Measurements from ENCODE around the gene SLC16A1.

GRCh38 chr1:112904071-112904830 lies 51.7 kb downstream of the SLC16A1 start:
- TF ChIP-seq CTCF (IDR thresholded peaks at IDR 0.05) (no peak), MXI1 (IDR thresholded peaks at IDR 0.05; ENCODE audit: low read depth, low read length) (no peak), MAX (IDR thresholded peaks at IDR 0.05; ENCODE audit: low read depth) (no peak), RXRA (IDR thresholded peaks at IDR 0.05; ENCODE audit: borderline replicate concordance, low read depth) (no peak), EP300 (IDR thresholded peaks at IDR 0.05; ENCODE audit: borderline replicate concordance in 1 of 2, low read depth in 1 of 2, low read length in 1 of 2) (no peak), USF2 (IDR thresholded peaks at IDR 0.05; ENCODE audit: borderline replicate concordance, low read depth, low read length) (no peak), PBX3 (IDR thresholded peaks at IDR 0.05) (0 out of 2 replicates have a peak, but pooled peaks have one; percentile 14), TEAD4 (IDR thresholded peaks at IDR 0.05; ENCODE audit: borderline replicate concordance, insufficient read depth) (no peak), POLR2AphosphoS5 (IDR thresholded peaks at IDR 0.05; ENCODE audit: low read depth, low read length) (no peak), REST (IDR thresholded peaks at IDR 0.05; ENCODE audit: low read depth, low read length) (no peak), GABPA (IDR thresholded peaks at IDR 0.05; ENCODE audit: low read depth) (no peak), FOXM1 (IDR thresholded peaks at IDR 0.05; ENCODE audit: low read depth) (no peak), TAF1 (IDR thresholded peaks at IDR 0.05; ENCODE audit: borderline replicate concordance, low read depth, low read length) (no peak), TCF12 (IDR thresholded peaks at IDR 0.05) (no peak)
